ENCODE measurements around the gene SETMAR. TPM values are rescaled to one million over a fixed set of nuclear protein-coding genes. Genes with fewer than 3 reads are reported as not detected.

Gene SETMAR
- total RNA-seq, 2 experiments from 2014 or later = 16.6 to 19.2 TPM

GRCh38 chr3:4341336-4341675 lies 38.1 kb downstream of the SETMAR start:
- POLR2A ChIA-PET = interaction anchor here (0.9 kb wide), 1 partner anchor 16 kb away, joined by 3 read pairs; no protein-coding TSS in a partner anchor
- no peak for TF ChIP-seq EZH2phosphoT487 (IDR thresholded peaks at IDR 0.05; ENCODE audit: borderline replicate concordance, low read depth, low read length)
- TF ChIP-seq, protein P1, sequence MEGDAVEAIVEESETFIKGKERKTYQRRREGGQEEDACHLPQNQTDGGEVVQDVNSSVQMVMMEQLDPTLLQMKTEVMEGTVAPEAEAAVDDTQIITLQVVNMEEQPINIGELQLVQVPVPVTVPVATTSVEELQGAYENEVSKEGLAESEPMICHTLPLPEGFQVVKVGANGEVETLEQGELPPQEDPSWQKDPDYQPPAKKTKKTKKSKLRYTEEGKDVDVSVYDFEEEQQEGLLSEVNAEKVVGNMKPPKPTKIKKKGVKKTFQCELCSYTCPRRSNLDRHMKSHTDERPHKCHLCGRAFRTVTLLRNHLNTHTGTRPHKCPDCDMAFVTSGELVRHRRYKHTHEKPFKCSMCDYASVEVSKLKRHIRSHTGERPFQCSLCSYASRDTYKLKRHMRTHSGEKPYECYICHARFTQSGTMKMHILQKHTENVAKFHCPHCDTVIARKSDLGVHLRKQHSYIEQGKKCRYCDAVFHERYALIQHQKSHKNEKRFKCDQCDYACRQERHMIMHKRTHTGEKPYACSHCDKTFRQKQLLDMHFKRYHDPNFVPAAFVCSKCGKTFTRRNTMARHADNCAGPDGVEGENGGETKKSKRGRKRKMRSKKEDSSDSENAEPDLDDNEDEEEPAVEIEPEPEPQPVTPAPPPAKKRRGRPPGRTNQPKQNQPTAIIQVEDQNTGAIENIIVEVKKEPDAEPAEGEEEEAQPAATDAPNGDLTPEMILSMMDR (conservative IDR thresholded peaks at IDR 0.05; ENCODE audit: low read length) = no peak
- Histone ChIP-seq H3K9me3 (ENCODE audit: low read length) (no peaks in the 10 kb centered on the region), H3K9me2 (ENCODE audit: insufficient read depth, low read length) (no peaks in the 10 kb centered on the region), H3K27ac (ENCODE audit: low read depth, low read length, poor library complexity, severe bottlenecking) (no peak overlapping the region), H3K36me3 (ENCODE audit: insufficient read depth, low read length) (no peaks in the 10 kb centered on the region), H4K20me1 (ENCODE audit: insufficient read depth, low read length) (no peaks in the 10 kb centered on the region), H3K4me1 (ENCODE audit: insufficient read depth, low read length, poor library complexity, severe bottlenecking) (no peaks in the 10 kb centered on the region), H3K79me2 (ENCODE audit: insufficient read depth, low read depth, low read length) (no peaks in the 10 kb centered on the region), H2AFZ (ENCODE audit: low read length) (no peak overlapping the region), H3K4me2 (ENCODE audit: low read length) (no peak overlapping the region), H3K4me3 (ENCODE audit: low read depth, low read length, poor library complexity, severe bottlenecking) (no peak overlapping the region)
- intact Hi-C loops (cut with micrococcal nuclease; ENCODE audit: unreplicated experiment) = no loop called here
- CTCF ChIA-PET (ENCODE audit: unreplicated experiment) = interaction anchor here (1.4 kb wide), 1 partner anchor 10 kb away, joined by 5 read pairs; no protein-coding TSS in a partner anchor
- no peak for DNase-seq (ENCODE audit: low spot score)
- no TSS peak for BruUV-seq (replicated peaks)

GRCh38 chr3:4343258-4343657 lies 40.1 kb downstream of the SETMAR start:
- Histone ChIP-seq H2AFZ (ENCODE audit: low read length) (no peak overlapping the region), H3K4me3 (ENCODE audit: low read depth, low read length, poor library complexity, severe bottlenecking) (no peak overlapping the region), H3K4me2 (ENCODE audit: low read length) (no peak overlapping the region), H3K79me2 (ENCODE audit: insufficient read depth, low read depth, low read length) (no peaks in the 10 kb centered on the region), H3K9me3 (ENCODE audit: low read length) (no peaks in the 10 kb centered on the region), H3K27ac (ENCODE audit: low read depth, low read length, poor library complexity, severe bottlenecking) (no peak overlapping the region), H3K36me3 (ENCODE audit: insufficient read depth, low read length) (no peaks in the 10 kb centered on the region), H4K20me1 (ENCODE audit: insufficient read depth, low read length) (no peaks in the 10 kb centered on the region), H3K9me2 (ENCODE audit: insufficient read depth, low read length) (no peaks in the 10 kb centered on the region), H3K4me1 (ENCODE audit: insufficient read depth, low read length, poor library complexity, severe bottlenecking) (no peaks in the 10 kb centered on the region)
- DNase-seq (ENCODE audit: low spot score) = no peak
- ChIA-PET POLR2A (interaction anchor here (0.9 kb wide), 1 partner anchor 285 kb away, joined by 3 read pairs; no protein-coding TSS in a partner anchor), CTCF (ENCODE audit: unreplicated experiment) (no interaction called here)
- TF ChIP-seq, protein P1 (conservative IDR thresholded peaks at IDR 0.05; ENCODE audit: low read length) = no peak
- no peak for TF ChIP-seq EZH2phosphoT487 (IDR thresholded peaks at IDR 0.05; ENCODE audit: borderline replicate concordance, low read depth, low read length)
- intact Hi-C loops (cut with micrococcal nuclease; ENCODE audit: unreplicated experiment) = no loop called here
- no TSS peak for BruUV-seq (replicated peaks)

DNA sequence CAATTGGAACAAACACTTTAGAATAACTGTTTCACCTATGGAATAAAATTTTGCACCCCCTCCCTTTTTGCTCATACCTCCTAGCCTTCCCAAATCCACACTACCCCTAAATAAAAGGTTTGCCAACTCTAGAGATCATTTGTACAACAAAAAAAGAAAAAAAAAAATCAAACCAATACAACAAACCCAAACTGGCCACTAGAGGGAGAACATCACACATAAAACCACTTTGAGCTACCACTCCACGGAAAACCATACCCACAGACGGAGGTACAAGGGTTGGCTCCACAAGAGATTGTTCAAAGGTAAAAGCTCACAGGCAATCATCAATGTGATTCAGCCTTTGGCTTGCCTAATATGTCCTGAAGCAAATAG lies 47.6 kb downstream of the SETMAR start:
- Histone ChIP-seq H3K9me2 (ENCODE audit: insufficient read depth, low read length) (no peaks in the 10 kb centered on the region), H3K9me3 (ENCODE audit: low read length) (no peaks in the 10 kb centered on the region), H3K36me3 (ENCODE audit: insufficient read depth, low read length) (no peaks in the 10 kb centered on the region), H3K4me1 (ENCODE audit: insufficient read depth, low read length, poor library complexity, severe bottlenecking) (no peaks in the 10 kb centered on the region), H3K4me3 (ENCODE audit: low read depth, low read length, poor library complexity, severe bottlenecking) (no peak overlapping the region), H3K4me2 (ENCODE audit: low read length) (no peak overlapping the region), H3K27ac (ENCODE audit: low read depth, low read length, poor library complexity, severe bottlenecking) (no peak overlapping the region), H3K79me2 (ENCODE audit: insufficient read depth, low read depth, low read length) (no peaks in the 10 kb centered on the region), H4K20me1 (ENCODE audit: insufficient read depth, low read length) (no peaks in the 10 kb centered on the region), H2AFZ (ENCODE audit: low read length) (no peak overlapping the region)
- peak; percentile 72 for DNase-seq (ENCODE audit: low spot score)
- CTCF ChIA-PET (ENCODE audit: unreplicated experiment) = interaction anchor here (1.0 to 1.8 kb wide), 3 partner anchors 9 to 283 kb away, joined by 3 to 15 read pairs (median 5); no protein-coding TSS in a partner anchor
- TF ChIP-seq, protein P1 (conservative IDR thresholded peaks at IDR 0.05; ENCODE audit: low read length) = peak; percentile 97
- no peak for TF ChIP-seq EZH2phosphoT487 (IDR thresholded peaks at IDR 0.05; ENCODE audit: borderline replicate concordance, low read depth, low read length)
- BruUV-seq (replicated peaks) = no TSS peak
- intact Hi-C loops (cut with micrococcal nuclease; ENCODE audit: unreplicated experiment) = loop anchor here (1.0 to 2.0 kb wide), 2 partner anchors 220 to 283 kb away; no protein-coding TSS in a partner anchor
- POLR2A ChIA-PET = interaction anchor here (0.6 to 1.5 kb wide), 3 partner anchors 24 to 283 kb away, joined by 3 to 7 read pairs (median 4); no protein-coding TSS in a partner anchor
